ENCODE data around the gene HDAC3.

- TF ChIP-seq CTCF (IDR thresholded peaks at IDR 0.05) (no peak), POLR2A (IDR thresholded peaks at IDR 0.05) (no peak)
These were observed 4.0 kb downstream of the HDAC3 start for GRCh38 chr5:141632650-141633049.

All from heart left ventricle (tissue), 13 donors.